Measurements from ENCODE around the gene DYNC1I1. TPM values are rescaled to one million over a fixed set of nuclear protein-coding genes. Genes with fewer than 3 reads are reported as not detected.

The DYNC1I1 gene
- polyA plus RNA-seq, 1 of the 3 experiments (the other 2 are of a cell fraction), result 0.05 TPM

GRCh38 chr7:96122746-96123145, 350.4 kb downstream of the DYNC1I1 start:
- H3K36me3 ChIP-seq (replicated peaks in 1 of 2; ENCODE audit: control insufficient read depth in 1 of 2, insufficient read depth in 2 of 2, low read length in 1 of 2), result peaks cover 29 to 45% of the 10 kb centered on the region in 2 experiments
- H3K9me3 ChIP-seq, result no peaks in the 10 kb centered on the region
- peaks cover 5 to 20% of the 10 kb centered on the region in 2 experiments; a peak in 3 of 4 replicates for H3K4me1 ChIP-seq (ENCODE audit: control insufficient read depth in 1 of 2, insufficient read depth in 2 of 2, low read depth in 1 of 2, low read length in 1 of 2)
- ChIA-PET CTCF (interaction anchor here (0.7 to 2.3 kb wide), 2 partner anchors 8 to 905 kb away, joined by 3 to 10 read pairs; no protein-coding TSS in a partner anchor), POLR2A (no interaction called here)
- H3K9ac ChIP-seq, result no peak overlapping the region
- no peak for DNase-seq
- H3F3A ChIP-seq (replicated peaks; ENCODE audit: insufficient read depth), result no peaks in the 10 kb centered on the region
- no peaks in the 10 kb centered on the region for H4K20me1 ChIP-seq (ENCODE audit: insufficient read depth)
- no peaks in the 10 kb centered on the region for H3K9me2 ChIP-seq
- no peak overlapping the region for H3K4me3 ChIP-seq (ENCODE audit: low read depth in 2 of 2, low read length in 1 of 2)
- no peak overlapping the region for H3K4me2 ChIP-seq
- 97% methylated on average over 2 of the region's 2 CpGs for WGBS (ENCODE audit: low lambda C conversion rate)
- H3K27me3 ChIP-seq (ENCODE audit: insufficient read depth), result no peaks in the 10 kb centered on the region
- H3K79me2 ChIP-seq (ENCODE audit: insufficient read depth), result no peaks in the 10 kb centered on the region
- H3K27ac ChIP-seq (ENCODE audit: low read depth in 2 of 2, low read length in 1 of 2), result no peak overlapping the region
- no peak overlapping the region for H2AFZ ChIP-seq (ENCODE audit: low read depth)
- TF ChIP-seq YY1 (IDR thresholded peaks at IDR 0.05; ENCODE audit: low read depth) (no peak), SMC3 (IDR thresholded peaks at IDR 0.05; ENCODE audit: low read depth, low read length) (no peak), FOXM1 (IDR thresholded peaks at IDR 0.05; ENCODE audit: low read depth) (no peak), USF2 (IDR thresholded peaks at IDR 0.05; ENCODE audit: borderline replicate concordance, low read depth, low read length) (no peak), TAF1 (IDR thresholded peaks at IDR 0.05; ENCODE audit: borderline replicate concordance, low read depth, low read length) (no peak), MXI1 (IDR thresholded peaks at IDR 0.05; ENCODE audit: low read depth, low read length) (no peak), NFIC (IDR thresholded peaks at IDR 0.05; ENCODE audit: borderline replicate concordance) (no peak), ELF1 (IDR thresholded peaks at IDR 0.05) (no peak), PBX3 (IDR thresholded peaks at IDR 0.05) (no peak), ZBTB33 (IDR thresholded peaks at IDR 0.05; ENCODE audit: borderline replicate concordance, low read depth) (no peak), RXRA (IDR thresholded peaks at IDR 0.05; ENCODE audit: borderline replicate concordance, low read depth) (no peak), CTCF (IDR thresholded peaks at IDR 0.05) (no peak), MEF2A (IDR thresholded peaks at IDR 0.05; ENCODE audit: borderline replicate concordance, low read depth) (no peak), SIN3A (IDR thresholded peaks at IDR 0.05; ENCODE audit: borderline replicate concordance, low read depth, low read length) (no peak), TEAD4 (IDR thresholded peaks at IDR 0.05; ENCODE audit: borderline replicate concordance, insufficient read depth) (no peak), RAD21 (IDR thresholded peaks at IDR 0.05; ENCODE audit: low read length) (no peak)
